ENCODE results near the gene CACNA2D1.

CACNA2D1 gene

GRCh38 chr7:82012453-82012852, 431.1 kb downstream of the CACNA2D1 start:
- no peak for DNase-seq
- H3K27ac Mint-ChIP-seq, result no peak overlapping the region
- H3K9me3 Mint-ChIP-seq, result no peaks in the 10 kb centered on the region
- no peak overlapping the region for H3K4me3 Mint-ChIP-seq
- no peaks in the 10 kb centered on the region for H3K4me1 Mint-ChIP-seq
- H3K27me3 Mint-ChIP-seq, result no peaks in the 10 kb centered on the region
- no peaks in the 10 kb centered on the region for H3K36me3 Mint-ChIP-seq (ENCODE audit: low read depth)
- ATAC-seq, result no peak

GRCh38 chr7:82010416-82010815, 433.2 kb downstream of the CACNA2D1 start:
- Mint-ChIP-seq H3K36me3 (ENCODE audit: low read depth) (no peaks in the 10 kb centered on the region), H3K4me3 (no peak overlapping the region), H3K4me1 (no peaks in the 10 kb centered on the region), H3K27ac (no peak overlapping the region), H3K9me3 (no peaks in the 10 kb centered on the region), H3K27me3 (no peaks in the 10 kb centered on the region)
- DNase-seq, result no peak
- no peak for ATAC-seq

GRCh38 chr7:82007315-82007714, 436.3 kb downstream of the CACNA2D1 start:
- ATAC-seq, result no peak

GRCh38 chr7:82005056-82005455, 438.5 kb downstream of the CACNA2D1 start:
- Mint-ChIP-seq H3K4me3 (no peak overlapping the region), H3K27ac (no peak overlapping the region), H3K27me3 (no peaks in the 10 kb centered on the region), H3K4me1 (no peaks in the 10 kb centered on the region), H3K9me3 (no peaks in the 10 kb centered on the region), H3K36me3 (ENCODE audit: low read depth) (no peaks in the 10 kb centered on the region)
- DNase-seq (no peak), ATAC-seq (no peak)

More at GRCh38 chr7:82007315-82007714, 436.3 kb downstream of the CACNA2D1 start:
- Mint-ChIP-seq H3K4me1 (no peaks in the 10 kb centered on the region), H3K4me3 (no peak overlapping the region), H3K9me3 (no peaks in the 10 kb centered on the region), H3K36me3 (ENCODE audit: low read depth) (no peaks in the 10 kb centered on the region), H3K27ac (no peak overlapping the region), H3K27me3 (no peaks in the 10 kb centered on the region)
- no peak for DNase-seq

- no peaks in the 10 kb centered on the region for H3K36me3 Mint-ChIP-seq (ENCODE audit: low read depth)
- H3K4me3 Mint-ChIP-seq, result no peak overlapping the region
- DNase-seq (no peak), ATAC-seq (no peak)
- no peaks in the 10 kb centered on the region for H3K27me3 Mint-ChIP-seq
- no peaks in the 10 kb centered on the region for H3K9me3 Mint-ChIP-seq
- H3K27ac Mint-ChIP-seq, result no peak overlapping the region
- H3K4me1 Mint-ChIP-seq, result no peaks in the 10 kb centered on the region
These were observed 450.4 kb downstream of the CACNA2D1 start for GRCh38 chr7:81993186-81993585.

- ATAC-seq (no peak), DNase-seq (no peak)
- Mint-ChIP-seq H3K4me1 (no peaks in the 10 kb centered on the region), H3K9me3 (no peaks in the 10 kb centered on the region), H3K27me3 (no peaks in the 10 kb centered on the region), H3K36me3 (ENCODE audit: low read depth) (no peaks in the 10 kb centered on the region), H3K4me3 (no peak overlapping the region), H3K27ac (no peak overlapping the region)
These were observed 453.2 kb downstream of the CACNA2D1 start for GRCh38 chr7:81990395-81990794.

GRCh38 chr7:81986723-81987470, 456.7 kb downstream of the CACNA2D1 start:
- Mint-ChIP-seq H3K9me3 (no peaks in the 10 kb centered on the region), H3K27ac (no peak overlapping the region), H3K36me3 (ENCODE audit: low read depth) (no peaks in the 10 kb centered on the region), H3K4me1 (no peaks in the 10 kb centered on the region), H3K4me3 (no peak overlapping the region), H3K27me3 (no peaks in the 10 kb centered on the region)
- no peak for ATAC-seq
- DNase-seq, result no peak

- Mint-ChIP-seq H3K4me3 (no peak overlapping the region), H3K27me3 (no peaks in the 10 kb centered on the region), H3K9me3 (peaks cover 3% of the 10 kb centered on the region), H3K36me3 (ENCODE audit: low read depth) (no peaks in the 10 kb centered on the region), H3K4me1 (no peaks in the 10 kb centered on the region), H3K27ac (no peak overlapping the region)
- DNase-seq, result no peak
- no peak for ATAC-seq
These were observed 460.2 kb downstream of the CACNA2D1 start for GRCh38 chr7:81983406-81983805.

GRCh38 chr7:81973117-81973516, 470.5 kb downstream of the CACNA2D1 start:
- Mint-ChIP-seq H3K27ac (no peak overlapping the region), H3K36me3 (ENCODE audit: low read depth) (no peaks in the 10 kb centered on the region), H3K4me3 (no peak overlapping the region), H3K9me3 (no peaks in the 10 kb centered on the region), H3K27me3 (no peaks in the 10 kb centered on the region), H3K4me1 (no peaks in the 10 kb centered on the region)
- ATAC-seq, result no peak
- DNase-seq, result no peak

- no peak for DNase-seq
- no peak for ATAC-seq
- Mint-ChIP-seq H3K27me3 (no peaks in the 10 kb centered on the region), H3K9me3 (peaks cover 3% of the 10 kb centered on the region), H3K4me1 (no peaks in the 10 kb centered on the region), H3K36me3 (ENCODE audit: low read depth) (no peaks in the 10 kb centered on the region), H3K27ac (no peak overlapping the region), H3K4me3 (no peak overlapping the region)
These were observed 483.6 kb downstream of the CACNA2D1 start for GRCh38 chr7:81960026-81960425.

- DNase-seq, result no peak
- Mint-ChIP-seq H3K27ac (no peak overlapping the region), H3K4me3 (no peak overlapping the region), H3K36me3 (ENCODE audit: low read depth) (no peaks in the 10 kb centered on the region), H3K9me3 (peaks cover 3% of the 10 kb centered on the region), H3K27me3 (no peaks in the 10 kb centered on the region), H3K4me1 (no peaks in the 10 kb centered on the region)
- no peak for ATAC-seq
These were observed 486.1 kb downstream of the CACNA2D1 start for GRCh38 chr7:81957517-81957916.

GRCh38 chr7:81956520-81956919, 487.1 kb downstream of the CACNA2D1 start:
- Mint-ChIP-seq H3K27ac (no peak overlapping the region), H3K36me3 (ENCODE audit: low read depth) (no peaks in the 10 kb centered on the region), H3K4me3 (no peak overlapping the region), H3K27me3 (no peaks in the 10 kb centered on the region), H3K4me1 (no peaks in the 10 kb centered on the region), H3K9me3 (peaks cover 3% of the 10 kb centered on the region)
- no peak for ATAC-seq
- DNase-seq, result no peak

GRCh38 chr7:81949306-81949705, 494.3 kb downstream of the CACNA2D1 start:
- Mint-ChIP-seq H3K4me3 (no peak overlapping the region), H3K27me3 (no peaks in the 10 kb centered on the region), H3K4me1 (no peaks in the 10 kb centered on the region), H3K9me3 (no peaks in the 10 kb centered on the region), H3K27ac (no peak overlapping the region), H3K36me3 (ENCODE audit: low read depth) (no peaks in the 10 kb centered on the region)
- DNase-seq (no peak), ATAC-seq (no peak)

- no peak for DNase-seq
- Mint-ChIP-seq H3K9me3 (no peaks in the 10 kb centered on the region), H3K4me3 (no peak overlapping the region), H3K27me3 (no peaks in the 10 kb centered on the region), H3K27ac (no peak overlapping the region), H3K4me1 (no peaks in the 10 kb centered on the region), H3K36me3 (ENCODE audit: low read depth) (no peaks in the 10 kb centered on the region)
- no peak for ATAC-seq
These were observed 499.5 kb downstream of the CACNA2D1 start for GRCh38 chr7:81944058-81944457.

- Mint-ChIP-seq H3K27ac (no peak overlapping the region), H3K9me3 (peaks cover 5% of the 10 kb centered on the region), H3K27me3 (no peaks in the 10 kb centered on the region), H3K4me1 (no peaks in the 10 kb centered on the region), H3K36me3 (ENCODE audit: low read depth) (no peaks in the 10 kb centered on the region), H3K4me3 (no peak overlapping the region)
- no peak for ATAC-seq
- no peak for DNase-seq
These were observed 506.5 kb downstream of the CACNA2D1 start for GRCh38 chr7:81937091-81937490.
